ENCODE results near the gene IGFL2.
"Not testable (repeated sequence)": the region's sequence is repeated elsewhere in the genome, so short reads cannot be mapped to it uniquely, and the experiment has no call there.

Gene IGFL2

DNA sequence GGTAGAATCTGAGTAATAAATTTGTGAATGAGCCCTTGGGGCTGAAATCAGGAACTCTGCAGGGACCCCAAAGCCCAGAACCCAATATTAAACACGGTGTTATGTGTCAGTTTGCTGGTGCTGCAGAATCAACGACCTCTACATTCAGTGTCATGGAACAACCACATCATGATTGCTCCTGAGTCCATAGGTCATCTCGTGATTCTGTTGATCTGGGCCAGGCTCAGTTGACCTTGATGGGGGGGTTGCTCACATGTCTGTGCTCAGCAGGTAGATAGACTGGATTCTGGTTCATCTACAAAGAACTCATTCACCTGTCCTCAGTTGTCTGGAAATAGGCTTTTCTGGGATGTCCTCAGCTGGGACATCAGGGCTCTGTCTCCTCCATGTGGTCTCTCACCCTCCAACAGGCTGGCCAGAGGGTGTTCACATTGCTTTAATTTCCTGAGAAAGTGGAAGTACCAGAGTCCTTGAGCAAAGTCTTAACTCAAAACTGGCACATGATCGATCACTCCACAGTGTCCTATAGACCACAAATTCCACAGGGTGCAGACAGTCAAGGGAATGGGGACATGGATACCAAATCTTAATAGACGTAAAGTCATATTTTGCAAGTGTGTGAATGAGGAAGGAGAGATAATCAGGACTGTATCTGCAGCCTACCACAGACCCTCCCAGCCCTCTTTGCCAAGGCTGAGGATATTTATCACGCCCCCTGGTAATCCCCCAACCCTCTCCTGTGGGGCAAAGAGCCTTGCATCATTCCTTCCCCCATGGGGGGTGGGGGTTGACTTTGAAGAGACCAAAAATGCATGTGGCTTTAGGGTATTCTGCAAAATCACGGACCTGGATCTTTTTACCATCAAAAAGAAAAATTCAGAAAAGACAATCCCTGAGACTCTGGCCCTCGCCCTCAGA lies 42.2 kb downstream of the IGFL2 start:
- DNase-seq (ENCODE audit: low read depth in 2 of 2) = no peak

DNA sequence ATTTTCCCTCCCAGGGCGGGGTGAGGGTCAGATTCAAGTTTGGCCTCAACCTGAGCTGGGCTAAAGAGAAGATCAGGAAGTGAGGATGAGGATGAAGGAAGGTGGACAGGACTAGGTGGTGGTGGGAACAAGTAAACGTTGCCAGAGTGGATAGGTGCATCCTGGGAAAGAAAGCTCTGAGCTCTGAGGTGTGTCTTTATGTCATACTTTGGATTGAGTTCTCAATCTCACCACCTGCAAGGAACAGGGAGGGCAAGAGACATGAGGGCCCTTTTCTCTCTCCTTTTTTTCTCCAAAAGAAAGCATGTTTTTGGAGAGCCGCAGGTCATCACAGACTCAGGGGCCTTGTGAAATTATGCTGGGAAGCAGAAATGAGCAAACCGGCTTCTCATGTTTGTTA lies 43.3 kb downstream of the IGFL2 start:
- DNase-seq (ENCODE audit: low read depth in 2 of 2) = no peak

GRCh38 chr19:46191972-46192371 lies 43.9 kb downstream of the IGFL2 start:
- no peak for DNase-seq (ENCODE audit: low read depth in 2 of 2)

- DNase-seq (ENCODE audit: low read depth in 2 of 2) = not testable (repeated sequence)
Observed at GRCh38 chr19:46192626-46192991, 44.6 kb downstream of the IGFL2 start.

DNA sequence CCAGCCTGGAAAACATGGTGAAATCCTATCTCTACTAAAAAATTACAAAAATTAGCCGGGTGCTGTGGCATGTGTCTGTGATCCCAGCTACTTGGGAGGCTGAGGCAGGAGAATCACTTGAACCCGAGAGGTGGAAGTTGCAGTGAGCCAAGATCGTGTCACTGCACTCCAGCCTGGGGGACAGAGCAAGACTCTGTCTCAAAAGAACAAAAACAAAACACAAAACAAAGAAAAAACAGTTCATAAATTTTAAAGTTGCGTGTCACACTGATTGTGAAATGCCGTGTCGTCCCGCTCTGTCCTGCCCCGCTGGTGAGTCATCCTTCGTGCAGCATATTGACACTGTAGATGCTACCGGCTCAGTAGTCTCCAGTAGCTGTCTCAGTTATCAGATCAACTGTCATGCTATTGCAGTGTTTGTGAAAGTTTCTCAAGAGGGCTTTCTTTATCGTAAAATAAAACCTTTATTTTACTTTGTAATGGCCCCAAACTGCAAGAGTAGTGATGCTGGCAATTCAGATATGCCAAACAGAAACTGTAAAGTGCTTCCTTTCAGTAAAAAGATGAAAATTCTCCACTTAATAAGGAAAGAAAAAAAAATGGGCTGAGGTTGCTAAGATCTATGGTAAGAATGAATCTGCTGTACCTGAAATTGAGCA lies 45.1 kb downstream of the IGFL2 start:
- DNase-seq (ENCODE audit: low read depth in 2 of 2) = peak in 1 of 2 experiments; percentile 10

DNA sequence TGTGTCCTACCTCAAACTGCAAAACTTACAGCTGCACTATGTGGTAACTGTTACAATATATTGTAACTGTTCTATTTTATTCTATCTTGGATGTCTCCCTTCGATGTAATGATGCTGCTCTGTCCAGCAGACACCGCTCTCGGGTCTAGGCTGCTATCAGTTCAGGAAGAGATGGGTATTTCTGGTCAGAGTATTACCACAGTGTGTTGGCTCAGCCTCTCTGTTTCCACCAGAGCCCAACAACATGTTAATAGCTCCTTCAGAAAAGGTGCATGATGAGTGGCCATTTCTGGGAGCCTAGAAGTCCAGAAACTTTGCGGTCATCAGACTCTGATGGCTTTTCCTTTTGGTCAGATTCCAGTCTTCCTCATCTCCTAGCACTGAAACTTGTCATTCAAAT lies 45.6 kb downstream of the IGFL2 start:
- DNase-seq (ENCODE audit: low read depth in 2 of 2) = no peak

DNA sequence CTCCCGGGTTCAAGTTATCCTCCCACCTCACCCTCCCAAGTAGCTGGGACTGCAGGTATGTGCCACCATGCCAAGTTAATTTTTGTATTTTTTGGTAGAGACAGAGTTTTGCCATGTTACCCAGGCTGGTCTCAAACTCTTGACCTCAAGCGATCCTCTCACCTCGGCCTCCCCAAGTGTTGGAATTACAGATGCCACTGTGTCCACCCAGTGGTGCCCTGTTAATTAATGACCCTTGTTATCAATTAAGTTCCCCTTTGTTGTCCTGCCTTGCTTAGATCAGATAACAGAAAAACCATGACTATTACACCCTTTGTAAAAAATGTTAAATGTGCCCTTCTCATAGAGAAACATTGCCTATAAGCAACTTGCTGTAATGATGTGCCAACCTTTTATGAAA lies 47.1 kb downstream of the IGFL2 start:
- DNase-seq (ENCODE audit: low read depth in 2 of 2) = no peak

- DNase-seq (ENCODE audit: low read depth in 2 of 2) = not testable (repeated sequence)
Observed at GRCh38 chr19:46195919-46196318, 47.9 kb downstream of the IGFL2 start.

DNA sequence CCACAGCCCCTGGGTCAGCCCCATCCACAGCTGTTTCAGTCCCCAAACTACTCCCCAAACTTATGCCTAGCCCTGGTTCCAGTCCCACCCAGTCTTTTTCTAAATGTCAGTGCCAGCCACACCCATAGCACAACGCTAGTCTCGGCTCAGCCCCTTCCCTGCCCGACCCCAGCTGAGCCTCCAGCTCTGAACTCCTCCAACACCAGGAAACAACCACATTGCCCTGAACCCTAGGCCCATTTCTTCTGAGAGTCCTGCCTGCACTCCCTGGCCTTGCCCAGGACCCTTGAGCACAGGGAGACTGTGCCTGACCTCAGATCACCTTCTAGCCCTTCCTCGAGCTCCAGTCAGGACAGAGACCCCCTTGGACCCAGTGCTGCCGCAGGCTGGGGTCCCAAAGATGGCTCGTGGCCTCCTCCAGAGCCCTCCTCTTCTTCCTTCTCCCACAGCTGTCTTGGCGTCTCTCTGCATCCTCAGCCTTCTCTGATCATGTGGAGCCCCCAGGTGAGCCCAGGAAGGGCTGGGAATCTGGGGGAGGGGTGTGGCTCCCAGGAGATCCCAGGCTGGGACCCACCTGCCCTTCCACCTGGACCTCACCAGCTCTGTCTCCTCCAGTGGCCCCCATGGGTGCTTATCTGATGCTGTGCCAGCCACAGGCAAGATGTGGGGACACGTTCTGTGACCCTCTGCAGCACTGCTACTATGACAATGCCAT lies 48.5 kb downstream of the IGFL2 start:
- DNase-seq (ENCODE audit: low read depth in 2 of 2) = no peak

GRCh38 chr19:46197314-46198070 lies 49.5 kb downstream of the IGFL2 start:
- no peak for DNase-seq (ENCODE audit: low read depth in 2 of 2)

DNA sequence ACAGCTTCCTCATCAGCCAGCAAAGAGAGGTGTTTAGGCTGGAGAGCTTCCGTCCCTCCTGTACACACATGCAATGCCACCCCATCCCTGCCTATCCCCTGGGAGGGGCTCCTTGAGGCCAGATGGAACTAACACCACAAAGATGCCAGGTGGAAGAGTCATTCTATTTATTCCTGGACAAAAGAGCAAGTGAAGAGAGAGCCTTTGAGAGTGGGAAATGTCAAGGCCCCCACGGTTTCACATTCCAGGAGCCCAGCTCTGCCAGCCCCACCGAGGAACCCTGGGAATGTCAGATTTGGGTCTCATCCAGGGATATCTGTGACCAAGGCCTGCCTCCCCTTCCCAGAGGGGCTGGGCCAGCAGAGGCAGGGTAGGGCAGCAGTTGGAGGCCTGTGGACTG lies 50.7 kb downstream of the IGFL2 start:
- no peak for DNase-seq (ENCODE audit: low read depth in 2 of 2)

GRCh38 chr19:46201454-46202310 lies 53.6 kb downstream of the IGFL2 start:
- DNase-seq (ENCODE audit: low read depth in 2 of 2) = no peak

DNA sequence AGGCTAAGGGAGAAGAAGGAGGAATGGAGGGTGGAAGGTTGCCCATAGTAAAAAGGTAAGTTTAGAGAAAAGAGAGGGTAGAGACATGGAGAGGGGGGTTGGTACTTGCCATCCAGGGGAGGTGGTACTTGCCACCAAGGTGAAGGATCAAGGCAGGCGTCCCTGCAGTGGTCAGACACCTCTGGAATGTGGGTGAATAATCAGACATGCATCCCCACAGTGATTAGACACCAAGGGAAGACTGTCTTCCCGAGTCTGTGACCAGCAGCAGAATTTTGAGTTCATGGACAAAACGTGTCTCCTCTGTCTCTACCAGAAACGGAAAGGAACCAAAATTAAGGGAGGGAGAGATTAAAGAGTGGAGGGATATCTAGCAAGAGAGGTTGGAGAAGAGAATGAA lies 54.4 kb downstream of the IGFL2 start:
- DNase-seq (ENCODE audit: low read depth in 2 of 2) = no peak

DNA sequence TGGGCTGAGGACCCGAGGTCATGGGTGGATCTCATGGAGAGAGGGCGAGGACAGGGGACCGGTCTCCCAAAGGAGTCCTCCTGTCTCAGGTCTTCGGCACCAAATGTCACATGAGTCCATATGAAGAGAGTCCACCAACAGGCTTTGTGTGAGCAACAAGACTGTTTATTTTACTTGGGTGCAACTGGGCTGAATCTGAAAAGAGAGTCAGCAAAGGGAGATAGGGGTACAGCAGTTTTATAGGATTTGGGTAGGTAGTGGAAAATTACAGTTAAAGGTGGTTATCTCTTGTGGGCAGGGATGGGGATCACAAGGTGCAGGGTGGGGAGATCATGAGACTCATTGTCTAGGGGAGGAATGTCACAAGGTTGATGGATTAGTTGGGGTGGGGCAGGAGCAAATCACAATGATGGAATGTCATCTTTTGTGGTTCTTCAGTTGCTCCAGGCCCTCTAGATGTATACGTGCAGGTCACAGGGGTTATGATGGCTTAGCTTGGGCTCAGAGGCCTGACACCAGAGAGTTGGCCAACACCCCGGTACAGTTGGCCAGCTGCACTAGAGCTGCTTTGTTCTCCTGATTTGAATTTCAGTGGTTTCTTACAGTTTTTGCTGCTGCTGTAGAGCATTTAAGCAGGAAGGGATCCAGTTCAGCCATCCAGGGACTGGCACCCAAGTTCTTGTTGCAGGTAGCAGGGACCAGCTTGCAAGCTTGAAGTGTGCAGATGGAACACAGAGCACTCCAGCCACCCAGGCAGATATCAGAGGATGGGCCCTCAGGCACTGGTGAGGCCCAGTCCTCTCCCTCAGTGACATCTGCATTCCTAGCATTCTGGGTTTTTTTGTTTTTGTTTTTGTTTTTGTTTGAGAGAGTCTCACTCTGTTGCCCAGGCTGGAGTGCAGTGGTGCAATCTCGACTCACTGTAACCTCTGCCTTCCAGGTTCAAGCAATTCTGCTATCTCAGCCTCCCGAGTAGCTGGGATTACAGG lies 55.1 kb downstream of the IGFL2 start:
- no peak for DNase-seq (ENCODE audit: low read depth in 2 of 2)

DNA sequence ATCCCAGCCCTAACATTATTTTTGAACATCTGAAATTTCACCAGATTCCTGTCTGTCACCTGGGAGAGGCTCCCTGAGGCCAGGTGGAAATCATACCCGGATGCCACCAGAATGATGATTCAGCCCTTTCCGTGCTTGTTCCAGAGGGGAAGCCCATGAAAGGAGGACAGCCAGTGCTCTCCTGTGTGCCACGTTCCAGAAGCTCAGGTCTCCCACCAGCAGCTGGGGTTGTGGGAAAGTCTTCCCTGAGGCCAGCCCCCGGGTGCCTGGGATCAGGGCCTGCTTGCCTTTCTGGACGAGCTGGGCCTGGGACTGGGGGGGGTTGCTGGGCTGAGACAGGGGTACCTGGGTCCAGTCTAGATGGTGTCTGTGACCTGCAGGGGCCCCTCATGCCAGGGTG lies 56.0 kb downstream of the IGFL2 start:
- no peak for DNase-seq (ENCODE audit: low read depth in 2 of 2)

GRCh38 chr19:46205183-46205984 lies 57.3 kb downstream of the IGFL2 start:
- no peak for DNase-seq (ENCODE audit: low read depth in 2 of 2)

GRCh38 chr19:46206176-46206575 lies 58.1 kb downstream of the IGFL2 start:
- DNase-seq (ENCODE audit: low read depth in 2 of 2) = no peak

DNA sequence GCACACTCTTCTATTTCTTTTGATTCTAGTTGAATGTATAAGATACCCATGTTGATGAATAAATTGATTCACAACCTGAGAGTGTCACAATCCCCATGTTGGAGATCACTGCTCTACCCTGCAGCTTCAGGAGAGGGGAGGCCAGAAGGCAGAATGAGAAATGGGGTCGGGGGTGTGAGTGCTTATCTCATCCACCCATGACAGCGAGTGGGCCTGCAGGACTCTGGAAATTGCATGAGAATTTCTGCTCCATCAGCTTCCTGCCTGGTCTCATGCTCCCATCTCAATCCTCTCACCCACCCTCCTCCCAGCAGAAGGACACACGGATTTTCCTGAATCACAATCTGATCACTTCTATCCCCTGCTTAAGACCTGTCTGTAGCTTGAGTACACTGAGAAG lies 58.6 kb downstream of the IGFL2 start:
- no peak for DNase-seq (ENCODE audit: low read depth in 2 of 2)

DNA sequence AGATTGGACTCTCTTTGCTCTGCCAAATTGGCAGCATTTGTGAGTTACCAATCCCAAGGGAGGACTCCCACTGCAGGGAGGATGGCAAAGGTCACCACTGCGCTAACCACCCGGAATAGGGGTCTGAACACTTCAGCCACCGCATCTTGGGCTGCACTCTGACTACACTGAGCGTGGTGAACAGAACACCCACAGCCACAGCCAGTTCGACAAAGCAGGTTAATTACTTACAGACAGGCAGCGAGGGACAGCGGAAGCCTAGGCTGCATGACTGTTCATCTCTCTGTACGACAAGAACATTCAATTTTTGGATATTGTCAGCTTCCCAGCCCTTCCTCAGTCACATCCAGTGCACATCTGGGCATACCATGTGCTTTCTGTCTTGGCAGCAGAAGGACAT lies 59.8 kb downstream of the IGFL2 start:
- DNase-seq (ENCODE audit: low read depth in 2 of 2) = not testable (repeated sequence)

Measured in fibroblast of skin of left biceps (primary cell).